Suprapubic skin (tissue), 4 donors: ENCODE data around the gene TTC21A. TPM values are rescaled to one million over a fixed set of nuclear protein-coding genes. Genes with fewer than 3 reads are reported as not detected.
A peak's percentile ranks its signal among the peaks of the same experiment; 100 is the strongest.

Source experiments
- DNase-seq, 2 donors: peaks; one replicate each; pipeline ENCODE4 v3.0.0-alpha.2; 2019; ENCODE audit warnings: low spot score in 2 of 2
- H3K27ac ChIP-seq: fragments of 200-600 bp; sonication (generic); one replicate; pipeline ENCODE4 v1.5.1; 2019
- H3K27me3 ChIP-seq: fragments of 200-600 bp; sonication (generic); one replicate; pipeline ENCODE4 v1.5.1; 2019
- H3K36me3 ChIP-seq: fragments of 200-600 bp; sonication (generic); one replicate; pipeline ENCODE4 v1.5.1; 2019
- H3K4me1 ChIP-seq: fragments of 200-600 bp; sonication (generic); one replicate; pipeline ENCODE4 v1.5.1; 2019
- H3K4me3 ChIP-seq: fragments of 200-600 bp; sonication (generic); one replicate; pipeline ENCODE4 v1.5.1; 2019; ENCODE audit warnings: mild to moderate bottlenecking
- H3K9me3 ChIP-seq: fragments of 200-600 bp; sonication (generic); one replicate; pipeline ENCODE4 v1.5.1; 2019
- EP300 ChIP-seq: sonication (generic); formaldehyde crosslinking; IDR thresholded peaks from one replicate; pipeline ENCODE4 v1.6.1; 2017; ENCODE audit warnings: antibody characterized with exemption
- POLR2A ChIP-seq, 2 donors: fragments of 450-650 bp; IDR thresholded peaks; one replicate each; pipeline ENCODE4 v1.6.1; 2017; ENCODE audit warnings: antibody characterized with exemption in 2 of 2, mild to moderate bottlenecking in 2 of 2, moderate library complexity in 2 of 2
- POLR2AphosphoS5 ChIP-seq, 3 donors: sonication (generic); formaldehyde crosslinking; IDR thresholded peaks; one replicate each; pipeline ENCODE4 v1.6.1; 2017; ENCODE audit warnings: antibody characterized with exemption in 3 of 3
- WGBS: methylation state at CpG from one replicate; pipeline ENCODE4 v1.1.5; 2018; 5-methylcytosine and 5-hydroxymethylcytosine counted together
- total RNA-seq, 4 donors: library from RNA; depleted of rRNA; stranded (reverse); fragments of >200 nt; gene quantifications; one replicate each; pipeline ENCODE4 v1.1.0, GENCODE V29; 2016
- TF ChIP-seq, protein P1 (sequence below), 2 donors: fragments of 200-600 bp in 1 of 2; fragments of 450-650 bp in 1 of 2; sonication (generic) in 1 of 2; IDR thresholded peaks; one replicate each; pipeline ENCODE4 v1.5.1; 2016 to 2019; ENCODE audit warnings: antibody characterized with exemption in 2 of 2, mild to moderate bottlenecking in 1 of 2, moderate library complexity in 1 of 2

Gene TTC21A
- total RNA-seq, 4 donors from 2014 or later, result 1.2 to 11.0 (median 4.7) TPM

DNA sequence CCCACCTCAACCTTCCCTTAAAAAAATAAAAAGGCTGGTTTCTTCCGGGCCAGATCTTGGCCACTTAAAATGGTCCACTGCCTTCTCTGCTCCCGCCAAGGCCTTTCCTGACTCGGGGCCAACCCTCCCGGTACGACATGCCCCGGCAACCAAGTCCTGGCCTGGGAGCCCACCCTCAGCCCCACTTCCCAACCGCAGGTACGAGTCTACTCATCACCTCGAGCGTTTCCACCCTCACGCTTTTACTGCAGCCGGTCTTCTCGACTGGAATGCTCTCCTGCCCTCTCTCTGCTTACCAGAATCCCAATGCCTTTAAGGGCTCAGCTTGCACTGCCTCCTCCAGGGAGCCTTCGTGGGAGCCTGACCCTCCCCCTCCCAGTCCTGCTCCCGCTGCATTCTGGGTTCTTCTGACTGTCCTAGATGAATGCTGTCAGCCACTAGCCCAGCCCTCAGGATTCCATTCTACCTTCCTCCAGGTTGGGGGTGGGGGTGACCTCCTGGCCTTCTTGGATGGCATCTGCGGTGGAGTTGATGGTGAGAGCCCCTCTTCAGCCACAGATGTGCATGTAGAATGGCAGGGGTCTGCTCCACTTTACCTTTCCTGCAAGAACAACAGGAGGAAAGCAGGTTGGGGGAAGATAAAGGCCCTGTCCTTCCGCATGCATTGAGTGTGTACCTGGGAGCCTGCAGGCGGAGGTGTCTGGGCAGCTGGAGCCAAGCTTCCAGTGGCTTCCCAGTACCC, 47.0 kb downstream of the TTC21A start:
- no peaks in the 10 kb centered on the region for H3K27me3 ChIP-seq
- no peaks in the 10 kb centered on the region for H3K9me3 ChIP-seq
- 68% methylated on average over 18 of the region's 18 CpGs for WGBS
- H3K36me3 ChIP-seq, result no peaks in the 10 kb centered on the region
- H3K4me3 ChIP-seq, result peak overlapping the region; percentile 96
- peaks cover 39% of the 10 kb centered on the region for H3K4me1 ChIP-seq
- DNase-seq, result peak; percentile 71 to 77
- peak overlapping the region; percentile 99 for H3K27ac ChIP-seq
- TF ChIP-seq POLR2AphosphoS5 (IDR thresholded peaks at IDR 0.05) (no peak), EP300 (no peak), POLR2A (IDR thresholded peaks at IDR 0.05) (no peak)
- TF ChIP-seq, protein P1, sequence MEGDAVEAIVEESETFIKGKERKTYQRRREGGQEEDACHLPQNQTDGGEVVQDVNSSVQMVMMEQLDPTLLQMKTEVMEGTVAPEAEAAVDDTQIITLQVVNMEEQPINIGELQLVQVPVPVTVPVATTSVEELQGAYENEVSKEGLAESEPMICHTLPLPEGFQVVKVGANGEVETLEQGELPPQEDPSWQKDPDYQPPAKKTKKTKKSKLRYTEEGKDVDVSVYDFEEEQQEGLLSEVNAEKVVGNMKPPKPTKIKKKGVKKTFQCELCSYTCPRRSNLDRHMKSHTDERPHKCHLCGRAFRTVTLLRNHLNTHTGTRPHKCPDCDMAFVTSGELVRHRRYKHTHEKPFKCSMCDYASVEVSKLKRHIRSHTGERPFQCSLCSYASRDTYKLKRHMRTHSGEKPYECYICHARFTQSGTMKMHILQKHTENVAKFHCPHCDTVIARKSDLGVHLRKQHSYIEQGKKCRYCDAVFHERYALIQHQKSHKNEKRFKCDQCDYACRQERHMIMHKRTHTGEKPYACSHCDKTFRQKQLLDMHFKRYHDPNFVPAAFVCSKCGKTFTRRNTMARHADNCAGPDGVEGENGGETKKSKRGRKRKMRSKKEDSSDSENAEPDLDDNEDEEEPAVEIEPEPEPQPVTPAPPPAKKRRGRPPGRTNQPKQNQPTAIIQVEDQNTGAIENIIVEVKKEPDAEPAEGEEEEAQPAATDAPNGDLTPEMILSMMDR (IDR thresholded peaks at IDR 0.05), result no peak

DNA sequence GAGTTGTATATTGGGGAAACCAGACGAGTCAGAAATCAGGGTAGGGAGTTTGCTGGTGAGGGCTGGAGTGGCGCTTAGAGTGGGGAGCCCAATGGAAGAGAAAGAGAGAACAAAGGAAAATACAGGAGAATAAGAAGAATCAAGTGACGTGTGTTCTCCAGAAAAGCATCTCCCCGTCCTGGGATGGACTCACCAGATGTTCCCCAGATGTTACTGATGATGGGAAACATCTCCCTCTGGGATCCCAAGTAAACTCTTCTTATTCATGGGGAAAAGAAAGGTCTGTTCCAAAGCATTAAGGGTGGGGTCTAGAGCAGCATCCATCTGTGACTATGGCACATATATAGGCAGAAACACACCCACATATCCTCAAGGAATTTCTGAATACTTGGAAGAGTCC, 48.9 kb downstream of the TTC21A start:
- Histone ChIP-seq H3K27ac (no peak overlapping the region), H3K4me1 (peaks cover 24% of the 10 kb centered on the region), H3K9me3 (no peaks in the 10 kb centered on the region), H3K36me3 (no peaks in the 10 kb centered on the region), H3K27me3 (no peaks in the 10 kb centered on the region), H3K4me3 (no peak overlapping the region)
- TF ChIP-seq POLR2A (IDR thresholded peaks at IDR 0.05) (no peak), POLR2AphosphoS5 (IDR thresholded peaks at IDR 0.05) (no peak), EP300 (no peak)
- TF ChIP-seq, protein P1 (IDR thresholded peaks at IDR 0.05), result no peak
- 70% methylated on average over 4 of the region's 4 CpGs for WGBS
- DNase-seq, result peak in 1 of 2 donors; percentile 43

DNA sequence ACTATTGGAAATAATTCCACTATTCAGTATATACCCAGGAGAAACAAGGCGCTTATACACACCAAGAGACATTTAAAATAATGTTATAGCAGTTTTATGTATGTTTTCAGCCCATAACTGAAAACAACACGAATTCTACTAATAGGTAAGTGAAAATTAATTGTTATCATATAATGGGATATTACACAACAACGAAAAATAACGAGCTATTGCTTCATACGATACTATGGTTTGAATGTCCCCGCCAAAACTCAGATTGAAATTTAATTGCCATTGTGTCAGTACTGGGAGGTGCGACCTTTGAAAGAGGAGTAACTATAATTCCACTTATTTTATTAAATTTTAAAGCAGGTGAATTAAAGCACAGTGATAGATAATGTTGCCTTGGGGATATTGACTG, 49.9 kb downstream of the TTC21A start:
- no peak for DNase-seq
- H3K4me1 ChIP-seq, result peaks cover 14% of the 10 kb centered on the region
- no peaks in the 10 kb centered on the region for H3K27me3 ChIP-seq
- WGBS, result 77% methylated on average over 7 of the region's 7 CpGs
- no peaks in the 10 kb centered on the region for H3K36me3 ChIP-seq
- no peaks in the 10 kb centered on the region for H3K9me3 ChIP-seq
- H3K4me3 ChIP-seq, result no peak overlapping the region
- TF ChIP-seq POLR2A (IDR thresholded peaks at IDR 0.05) (no peak), EP300 (no peak), POLR2AphosphoS5 (IDR thresholded peaks at IDR 0.05) (no peak)
- TF ChIP-seq, protein P1 (IDR thresholded peaks at IDR 0.05), result no peak
- no peak overlapping the region for H3K27ac ChIP-seq

DNA sequence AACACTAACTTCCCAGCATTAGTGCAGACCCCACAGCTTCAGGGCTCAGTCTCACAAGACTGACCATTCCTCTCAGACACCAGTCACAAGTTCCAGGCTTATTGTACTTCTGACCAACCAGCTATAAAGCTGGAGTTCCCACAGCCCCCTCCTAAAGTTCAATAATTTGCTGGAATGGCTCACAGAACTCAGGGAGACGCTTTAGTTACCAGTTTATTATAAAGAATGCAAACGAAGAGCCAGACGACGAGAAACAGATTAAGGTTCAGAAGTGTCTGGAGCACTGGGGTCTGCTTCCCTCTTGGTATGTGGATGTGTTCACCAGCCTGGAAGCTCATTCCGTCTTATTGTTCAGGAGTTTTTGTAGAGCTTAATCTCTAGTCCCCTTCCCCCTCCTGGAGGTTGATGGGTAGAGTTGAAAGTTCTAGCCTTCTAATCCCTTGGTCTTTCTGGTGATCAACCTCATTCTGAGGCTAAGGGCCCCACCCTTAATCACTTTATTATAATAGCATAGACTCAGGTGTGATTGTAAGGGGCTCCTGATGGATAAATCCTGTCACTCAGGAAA, 50.8 kb downstream of the TTC21A start:
- peak in 1 of 2 donors; percentile 7 for DNase-seq
- no peak overlapping the region for H3K4me3 ChIP-seq
- no peaks in the 10 kb centered on the region for H3K27me3 ChIP-seq
- no peak for TF ChIP-seq POLR2A (IDR thresholded peaks at IDR 0.05)
- TF ChIP-seq, protein P1 (IDR thresholded peaks at IDR 0.05), result no peak
- no peak for TF ChIP-seq POLR2AphosphoS5 (IDR thresholded peaks at IDR 0.05)
- TF ChIP-seq EP300, result no peak
- H3K36me3 ChIP-seq, result no peaks in the 10 kb centered on the region
- no peak overlapping the region for H3K27ac ChIP-seq
- peaks cover 11% of the 10 kb centered on the region for H3K4me1 ChIP-seq
- 70% methylated on average over 5 of the region's 5 CpGs for WGBS
- no peaks in the 10 kb centered on the region for H3K9me3 ChIP-seq

DNA sequence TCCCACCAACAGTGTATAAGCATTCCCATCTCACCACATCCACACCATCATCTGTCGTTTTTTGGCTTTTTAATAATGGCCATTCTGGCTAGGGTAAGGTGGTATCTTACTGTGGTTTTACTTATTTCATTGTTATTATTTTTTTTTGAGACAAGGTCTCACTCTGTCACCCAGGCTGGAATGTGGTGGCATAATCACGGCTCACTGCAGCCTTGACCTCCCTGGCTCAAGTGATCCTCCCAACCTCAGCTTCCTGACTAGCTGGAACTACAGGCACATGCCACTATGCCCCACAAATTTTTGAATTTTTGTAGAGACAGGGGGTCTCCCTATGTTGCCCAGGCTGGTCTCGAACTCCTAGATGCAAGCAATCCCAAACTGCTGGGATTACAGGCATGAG, 56.9 kb downstream of the TTC21A start:
- Histone ChIP-seq H3K4me3 (no peak overlapping the region), H3K9me3 (no peaks in the 10 kb centered on the region), H3K4me1 (peaks cover 19% of the 10 kb centered on the region), H3K27ac (no peak overlapping the region), H3K27me3 (no peaks in the 10 kb centered on the region), H3K36me3 (no peaks in the 10 kb centered on the region)
- WGBS, result 94% methylated on average over 3 of the region's 3 CpGs
- TF ChIP-seq EP300, result no peak
- TF ChIP-seq POLR2AphosphoS5 (IDR thresholded peaks at IDR 0.05), result no peak
- TF ChIP-seq POLR2A (IDR thresholded peaks at IDR 0.05), result no peak
- DNase-seq, result no peak
